Mesendoderm (in vitro differentiated cells): ENCODE measurements around the gene RASL10B.

ENCODE experiments used
- DNase-seq: peaks from one replicate; pipeline ENCODE4 v3.0.0; 2013
- H2AK5ac ChIP-seq: 2 replicates; pipeline ENCODE4 v1.6.1; 2013; ENCODE audit warnings: low read length, inconsistent platforms
- H2BK120ac ChIP-seq: 2 replicates; pipeline ENCODE4 v1.6.1; 2013; ENCODE audit warnings: low read depth, mild to moderate bottlenecking, low read length, moderate library complexity, mixed read lengths
- H2BK15ac ChIP-seq: replicated peaks from 2 replicates; pipeline ENCODE4 v1.6.1; 2013; ENCODE audit warnings: low read depth, mild to moderate bottlenecking, moderate library complexity
- H2BK5ac ChIP-seq: 2 replicates; pipeline ENCODE4 v1.6.1; 2013; ENCODE audit warnings: low read length, inconsistent platforms
- H3K18ac ChIP-seq: 2 replicates; pipeline ENCODE4 v1.6.1; 2013; ENCODE audit warnings: mild to moderate bottlenecking, low read length, mixed read lengths
- H3K23ac ChIP-seq: one replicate; pipeline ENCODE4 v1.6.1; 2013; ENCODE audit warnings: low read length
- H3K27ac ChIP-seq: 2 replicates; pipeline ENCODE4 v1.5.1; 2013; ENCODE audit warnings: low read depth, mild to moderate bottlenecking, inconsistent platforms, low read length, moderate library complexity
- H3K27me3 ChIP-seq: 2 replicates; pipeline ENCODE4 v1.6.1; 2013; ENCODE audit warnings: low read length, control low read depth, mild to moderate bottlenecking, inconsistent platforms; ENCODE audit not compliant: insufficient read depth, poor library complexity
- H3K36me3 ChIP-seq: 2 replicates; pipeline ENCODE4 v1.6.1; 2013; ENCODE audit warnings: low read length, inconsistent platforms; ENCODE audit not compliant: control insufficient read depth, insufficient read depth
- H3K4ac ChIP-seq: one replicate; pipeline ENCODE4 v1.6.1; 2013; ENCODE audit warnings: low read depth, mild to moderate bottlenecking, low read length, moderate library complexity
- H3K4me1 ChIP-seq: 2 replicates; pipeline ENCODE4 v1.6.1; 2013; ENCODE audit warnings: low read depth, low read length, inconsistent platforms; ENCODE audit not compliant: control insufficient read depth
- H3K4me2 ChIP-seq: 2 replicates; pipeline ENCODE4 v1.6.1; 2013; ENCODE audit warnings: low read length
- H3K4me3 ChIP-seq: 2 replicates; pipeline ENCODE4 v1.5.1; 2013; ENCODE audit warnings: mild to moderate bottlenecking, low read length
- H3K56ac ChIP-seq: one replicate; pipeline ENCODE4 v1.6.1; 2013; ENCODE audit warnings: low read length
- H3K79me1 ChIP-seq: 2 replicates; pipeline ENCODE4 v1.6.1; 2013; ENCODE audit warnings: low read length, inconsistent platforms
- H3K79me2 ChIP-seq: 2 replicates; pipeline ENCODE4 v1.6.1; 2013; ENCODE audit warnings: mild to moderate bottlenecking, low read length; ENCODE audit not compliant: control insufficient read depth, insufficient read depth
- H3K9ac ChIP-seq: 2 replicates; pipeline ENCODE4 v1.6.1; 2013; ENCODE audit warnings: low read length, inconsistent platforms
- H4K5ac ChIP-seq: one replicate; pipeline ENCODE4 v1.6.1; 2013; ENCODE audit warnings: low read length
- H4K8ac ChIP-seq: one replicate; pipeline ENCODE4 v1.6.1; 2013; ENCODE audit warnings: low read depth, mild to moderate bottlenecking, control low read depth, low read length, moderate library complexity
- WGBS: extraction: QIAGEN DNeasy Blood & Tissue Kit; methylation state at CpG from one replicate; pipeline ENCODE4 v1.1.7; 2013; ENCODE audit warnings: low lambda C conversion rate, missing lambda C conversion rate; ENCODE audit not compliant: insufficient coverage; ENCODE audit errors: extremely low coverage; 5-methylcytosine and 5-hydroxymethylcytosine counted together

The RASL10B gene

DNA sequence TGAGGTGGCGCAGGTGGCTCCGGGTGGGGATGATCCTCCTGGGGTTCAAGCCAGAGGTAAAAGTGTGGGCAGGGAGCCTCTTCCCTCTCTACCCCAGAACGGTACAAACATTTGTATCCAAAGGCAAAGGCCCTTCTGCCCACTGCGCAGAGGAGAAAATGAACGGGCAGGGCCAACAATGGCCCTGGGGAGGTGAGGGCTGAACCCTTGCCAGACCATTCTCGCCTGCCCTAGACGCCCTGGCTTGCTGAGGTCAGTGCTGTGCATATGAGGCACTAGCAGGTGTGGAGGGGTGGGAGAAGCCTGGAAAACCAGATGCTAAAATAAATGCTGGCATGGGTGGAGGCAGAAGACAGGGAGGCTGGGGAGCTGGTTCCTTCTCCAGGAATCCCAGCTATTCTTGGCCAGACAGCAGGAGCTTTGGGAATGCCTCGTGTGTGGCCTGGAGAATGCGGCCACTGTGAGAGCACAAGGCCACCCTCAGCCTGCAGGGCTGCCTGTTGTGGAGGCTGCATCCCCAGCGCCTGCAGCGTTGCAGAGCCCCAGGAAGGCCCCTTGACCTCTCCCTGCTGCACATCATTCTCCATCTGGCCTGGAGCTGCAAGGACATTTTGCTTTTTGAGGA, 33.8 kb downstream of the RASL10B start:
- H2BK15ac ChIP-seq, result no peak overlapping the region
- H3K18ac ChIP-seq, result no peak overlapping the region
- peak; percentile 44 for DNase-seq
- no peak overlapping the region for H3K27ac ChIP-seq
- no peak overlapping the region for H3K4me3 ChIP-seq
- H2BK120ac ChIP-seq, result no peak overlapping the region
- H3K9ac ChIP-seq, result no peak overlapping the region
- no peak overlapping the region for H3K56ac ChIP-seq
- H4K5ac ChIP-seq, result no peak overlapping the region
- no peak overlapping the region for H2AK5ac ChIP-seq
- no peak overlapping the region for H3K4ac ChIP-seq
- H3K27me3 ChIP-seq, result no peaks in the 10 kb centered on the region
- no peak overlapping the region for H3K4me2 ChIP-seq
- WGBS, result no CpG with 5 or more reads among the region's 11 CpGs
- H3K23ac ChIP-seq, result no peak overlapping the region
- no peaks in the 10 kb centered on the region for H3K79me1 ChIP-seq
- no peaks in the 10 kb centered on the region for H3K36me3 ChIP-seq
- H4K8ac ChIP-seq, result no peak overlapping the region
- H3K79me2 ChIP-seq, result no peaks in the 10 kb centered on the region
- H2BK5ac ChIP-seq, result no peak overlapping the region
- H3K4me1 ChIP-seq, result no peaks in the 10 kb centered on the region

DNA sequence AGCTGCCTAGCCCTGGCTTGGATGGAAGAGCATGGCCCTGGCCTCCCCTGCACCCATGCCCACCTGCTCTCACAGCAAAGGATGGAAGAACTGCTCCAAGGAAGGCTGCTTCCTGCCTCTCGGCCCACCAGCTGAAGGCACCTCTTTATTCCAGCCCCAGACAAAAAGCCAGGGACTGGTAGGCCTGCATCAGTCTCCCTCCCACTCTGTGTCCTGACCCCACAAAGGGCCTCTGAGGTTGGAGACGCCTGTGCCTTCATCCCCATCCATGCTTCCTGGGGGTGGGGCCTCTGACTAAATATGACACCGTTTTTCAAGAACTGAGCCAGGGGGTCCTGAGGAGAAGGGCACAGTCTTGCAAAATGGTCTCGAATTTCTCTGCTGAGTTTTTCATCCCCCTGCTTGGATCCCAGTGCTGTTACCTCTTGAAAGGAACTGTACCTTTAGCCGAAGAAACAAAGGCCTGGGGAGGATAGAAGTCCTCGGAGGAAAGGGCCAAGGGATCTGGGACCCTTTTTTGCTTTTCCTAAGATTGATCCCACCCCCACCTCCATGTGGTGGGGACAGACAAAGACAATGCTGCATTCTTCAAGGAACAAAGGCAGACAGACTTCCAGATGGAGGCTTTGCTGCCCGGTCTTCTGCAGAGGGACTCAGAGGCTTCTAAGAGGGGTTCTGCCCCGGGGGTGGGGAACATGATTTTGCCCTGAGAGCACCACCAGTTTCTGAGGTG, 34.5 kb downstream of the RASL10B start:
- no peak for DNase-seq
- no peak overlapping the region for H3K4me2 ChIP-seq
- H3K4me3 ChIP-seq, result no peak overlapping the region
- no peaks in the 10 kb centered on the region for H3K36me3 ChIP-seq
- no CpG with 5 or more reads among the region's 8 CpGs for WGBS
- no peaks in the 10 kb centered on the region for H3K79me1 ChIP-seq
- no peaks in the 10 kb centered on the region for H3K79me2 ChIP-seq
- H3K23ac ChIP-seq, result no peak overlapping the region
- no peak overlapping the region for H3K56ac ChIP-seq
- H3K4me1 ChIP-seq, result no peaks in the 10 kb centered on the region
- H3K4ac ChIP-seq, result no peak overlapping the region
- H4K8ac ChIP-seq, result no peak overlapping the region
- no peak overlapping the region for H3K9ac ChIP-seq
- no peak overlapping the region for H2BK5ac ChIP-seq
- no peak overlapping the region for H3K18ac ChIP-seq
- H2BK120ac ChIP-seq, result no peak overlapping the region
- no peak overlapping the region for H2AK5ac ChIP-seq
- H4K5ac ChIP-seq, result no peak overlapping the region
- H2BK15ac ChIP-seq, result no peak overlapping the region
- H3K27me3 ChIP-seq, result no peaks in the 10 kb centered on the region
- no peak overlapping the region for H3K27ac ChIP-seq

DNA sequence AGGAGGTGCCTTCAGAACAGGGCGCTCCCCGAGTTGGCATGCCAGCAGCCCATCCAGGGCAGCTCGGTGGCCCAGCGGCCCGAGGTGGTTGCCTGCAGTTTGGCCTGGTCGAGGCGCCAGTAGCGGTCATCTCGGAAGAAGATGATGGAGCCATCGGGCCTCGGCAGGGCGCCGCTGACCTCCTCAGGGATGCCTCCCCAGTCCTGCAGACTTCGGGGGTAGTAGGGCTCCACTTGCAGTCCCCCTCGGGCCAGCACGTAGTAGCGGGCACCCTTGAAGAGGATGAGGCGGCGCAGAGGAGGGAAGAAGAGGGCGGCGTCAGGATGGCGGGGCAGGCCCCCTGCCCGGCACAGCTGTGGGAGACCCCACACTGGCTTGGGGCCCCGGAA, 35.0 kb downstream of the RASL10B start:
- Histone ChIP-seq H3K23ac (no peak overlapping the region), H3K4me2 (no peak overlapping the region), H3K79me1 (no peaks in the 10 kb centered on the region), H3K4me3 (no peak overlapping the region), H3K9ac (no peak overlapping the region), H4K8ac (no peak overlapping the region), H2BK120ac (no peak overlapping the region), H3K27me3 (no peaks in the 10 kb centered on the region), H3K4me1 (no peaks in the 10 kb centered on the region), H3K79me2 (no peaks in the 10 kb centered on the region), H2BK5ac (no peak overlapping the region), H4K5ac (no peak overlapping the region), H3K18ac (no peak overlapping the region), H3K4ac (no peak overlapping the region), H2BK15ac (no peak overlapping the region), H3K27ac (no peak overlapping the region), H3K56ac (no peak overlapping the region), H3K36me3 (no peaks in the 10 kb centered on the region), H2AK5ac (no peak overlapping the region)
- no peak for DNase-seq
- WGBS, result no CpG with 5 or more reads among the region's 24 CpGs

DNA sequence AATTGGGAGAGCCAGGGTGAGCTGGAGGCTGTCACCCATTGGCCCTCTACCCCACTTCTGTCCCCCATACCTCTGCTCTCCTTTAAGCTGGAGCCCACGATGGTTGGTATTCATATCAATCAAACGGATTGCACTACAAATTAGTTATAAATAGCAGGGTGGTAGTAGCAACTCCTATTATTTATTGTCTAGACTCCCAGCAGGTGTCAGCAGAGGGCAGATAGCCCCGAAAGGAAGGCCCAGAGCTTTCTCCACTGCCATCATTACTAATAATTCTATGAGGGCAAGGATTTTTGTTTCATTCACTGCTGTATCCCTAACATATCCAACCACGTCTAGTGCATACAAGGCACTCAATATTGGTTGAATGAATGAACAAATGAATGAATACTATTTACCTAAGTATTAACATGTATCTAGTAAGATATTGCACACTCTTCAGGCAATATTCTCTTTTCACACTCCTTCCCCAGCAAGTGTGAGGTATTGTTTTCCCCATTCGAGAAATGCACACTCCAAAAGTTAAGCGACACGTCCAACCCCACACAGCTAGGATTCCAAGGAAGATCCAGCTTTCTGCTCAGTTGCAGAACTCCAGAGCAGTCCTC, 35.6 kb downstream of the RASL10B start:
- DNase-seq, result no peak
- Histone ChIP-seq H3K79me2 (no peaks in the 10 kb centered on the region), H4K8ac (no peak overlapping the region), H3K27ac (no peak overlapping the region), H2BK15ac (no peak overlapping the region), H3K4me3 (no peak overlapping the region), H3K18ac (no peak overlapping the region), H3K4ac (no peak overlapping the region), H3K23ac (no peak overlapping the region), H3K4me1 (no peaks in the 10 kb centered on the region), H2BK120ac (no peak overlapping the region), H2AK5ac (no peak overlapping the region), H3K79me1 (no peaks in the 10 kb centered on the region), H2BK5ac (no peak overlapping the region), H3K36me3 (no peaks in the 10 kb centered on the region), H3K9ac (no peak overlapping the region), H4K5ac (no peak overlapping the region), H3K27me3 (no peaks in the 10 kb centered on the region), H3K4me2 (no peak overlapping the region), H3K56ac (no peak overlapping the region)
- no CpG with 5 or more reads among the region's 7 CpGs for WGBS

DNA sequence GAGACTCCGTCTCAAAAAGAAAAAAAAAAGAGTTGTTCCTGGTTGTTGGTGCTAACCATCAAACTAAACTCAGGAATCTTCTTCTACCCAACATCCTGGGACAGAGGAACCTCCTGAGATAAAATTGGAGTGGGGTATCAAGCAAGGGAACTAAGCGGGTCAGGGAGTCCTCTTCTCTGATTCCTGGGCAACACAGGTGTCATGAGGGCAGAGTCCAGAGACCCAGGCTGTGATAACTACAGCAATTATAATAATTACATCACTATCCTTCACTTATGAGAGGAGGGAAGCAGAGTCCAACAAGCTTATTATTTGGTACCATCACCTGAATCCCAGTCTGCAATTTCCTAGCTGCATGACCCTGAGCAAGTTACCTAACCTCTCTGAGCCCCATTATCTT, 37.4 kb downstream of the RASL10B start:
- Histone ChIP-seq H3K4me2 (no peak overlapping the region), H2BK120ac (no peak overlapping the region), H3K27me3 (no peaks in the 10 kb centered on the region), H3K4me3 (no peak overlapping the region), H2BK15ac (no peak overlapping the region), H3K27ac (no peak overlapping the region), H3K9ac (no peak overlapping the region), H3K79me2 (no peaks in the 10 kb centered on the region), H3K18ac (no peak overlapping the region), H3K23ac (no peak overlapping the region), H4K8ac (no peak overlapping the region), H3K4me1 (no peaks in the 10 kb centered on the region), H3K56ac (no peak overlapping the region), H2AK5ac (no peak overlapping the region), H3K79me1 (no peaks in the 10 kb centered on the region), H3K4ac (no peak overlapping the region), H3K36me3 (no peaks in the 10 kb centered on the region), H4K5ac (no peak overlapping the region), H2BK5ac (no peak overlapping the region)
- no CpG with 5 or more reads among the region's 2 CpGs for whole genome bisulfite sequencing
- DNase-seq, result no peak
